Measurements from ENCODE around the gene MYO18B.

MYO18B gene, protein sequence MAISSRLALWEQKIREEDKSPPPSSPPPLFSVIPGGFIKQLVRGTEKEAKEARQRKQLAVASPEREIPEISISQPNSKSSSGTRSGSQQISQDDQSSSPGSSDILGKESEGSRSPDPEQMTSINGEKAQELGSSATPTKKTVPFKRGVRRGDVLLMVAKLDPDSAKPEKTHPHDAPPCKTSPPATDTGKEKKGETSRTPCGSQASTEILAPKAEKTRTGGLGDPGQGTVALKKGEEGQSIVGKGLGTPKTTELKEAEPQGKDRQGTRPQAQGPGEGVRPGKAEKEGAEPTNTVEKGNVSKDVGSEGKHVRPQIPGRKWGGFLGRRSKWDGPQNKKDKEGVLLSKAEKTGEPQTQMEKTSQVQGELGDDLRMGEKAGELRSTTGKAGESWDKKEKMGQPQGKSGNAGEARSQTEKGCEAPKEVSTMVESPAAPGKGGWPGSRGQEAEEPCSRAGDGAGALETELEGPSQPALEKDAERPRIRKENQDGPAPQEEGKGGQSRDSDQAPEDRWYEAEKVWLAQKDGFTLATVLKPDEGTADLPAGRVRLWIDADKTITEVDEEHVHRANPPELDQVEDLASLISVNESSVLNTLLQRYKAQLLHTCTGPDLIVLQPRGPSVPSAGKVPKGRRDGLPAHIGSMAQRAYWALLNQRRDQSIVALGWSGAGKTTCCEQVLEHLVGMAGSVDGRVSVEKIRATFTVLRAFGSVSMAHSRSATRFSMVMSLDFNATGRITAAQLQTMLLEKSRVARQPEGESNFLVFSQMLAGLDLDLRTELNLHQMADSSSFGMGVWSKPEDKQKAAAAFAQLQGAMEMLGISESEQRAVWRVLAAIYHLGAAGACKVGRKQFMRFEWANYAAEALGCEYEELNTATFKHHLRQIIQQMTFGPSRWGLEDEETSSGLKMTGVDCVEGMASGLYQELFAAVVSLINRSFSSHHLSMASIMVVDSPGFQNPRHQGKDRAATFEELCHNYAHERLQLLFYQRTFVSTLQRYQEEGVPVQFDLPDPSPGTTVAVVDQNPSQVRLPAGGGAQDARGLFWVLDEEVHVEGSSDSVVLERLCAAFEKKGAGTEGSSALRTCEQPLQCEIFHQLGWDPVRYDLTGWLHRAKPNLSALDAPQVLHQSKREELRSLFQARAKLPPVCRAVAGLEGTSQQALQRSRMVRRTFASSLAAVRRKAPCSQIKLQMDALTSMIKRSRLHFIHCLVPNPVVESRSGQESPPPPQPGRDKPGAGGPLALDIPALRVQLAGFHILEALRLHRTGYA (N-terminal part only)

GRCh38 chr22:25741692-25742626, at the start of gene MYO18B:
Gene MYO18B, plus strand, starts transcription at chr22:25742188. Its CDS starts 18,905 bp downstream, at chr22:25761093.
- no peak for TF ChIP-seq ZBTB7A (IDR thresholded peaks at IDR 0.05; ENCODE audit: low read depth)
- TF ChIP-seq NFIC (IDR thresholded peaks at IDR 0.05) = no peak
- no peak for TF ChIP-seq TEAD4 (IDR thresholded peaks at IDR 0.05)
- no peak for TF ChIP-seq CEBPB (IDR thresholded peaks at IDR 0.05)
- TF ChIP-seq, protein P1, sequence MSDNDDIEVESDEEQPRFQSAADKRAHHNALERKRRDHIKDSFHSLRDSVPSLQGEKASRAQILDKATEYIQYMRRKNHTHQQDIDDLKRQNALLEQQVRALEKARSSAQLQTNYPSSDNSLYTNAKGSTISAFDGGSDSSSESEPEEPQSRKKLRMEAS (IDR thresholded peaks at IDR 0.05) = no peak
- TF ChIP-seq, protein P2, sequence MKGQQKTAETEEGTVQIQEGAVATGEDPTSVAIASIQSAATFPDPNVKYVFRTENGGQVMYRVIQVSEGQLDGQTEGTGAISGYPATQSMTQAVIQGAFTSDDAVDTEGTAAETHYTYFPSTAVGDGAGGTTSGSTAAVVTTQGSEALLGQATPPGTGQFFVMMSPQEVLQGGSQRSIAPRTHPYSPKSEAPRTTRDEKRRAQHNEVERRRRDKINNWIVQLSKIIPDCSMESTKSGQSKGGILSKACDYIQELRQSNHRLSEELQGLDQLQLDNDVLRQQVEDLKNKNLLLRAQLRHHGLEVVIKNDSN (IDR thresholded peaks at IDR 0.05) = no peak
- TF ChIP-seq TAF1 (IDR thresholded peaks at IDR 0.05; ENCODE audit: low read depth) = no peak
- TF ChIP-seq EP300 (IDR thresholded peaks at IDR 0.05; ENCODE audit: borderline replicate concordance) = no peak
- TF ChIP-seq CREB1 (IDR thresholded peaks at IDR 0.05; ENCODE audit: low read depth) = no peak
- TF ChIP-seq TCF12 (IDR thresholded peaks at IDR 0.05; ENCODE audit: low read depth) = no peak
- no peak for TF ChIP-seq EGR1 (IDR thresholded peaks at IDR 0.05)
- no peak for TF ChIP-seq FOXM1 (IDR thresholded peaks at IDR 0.05; ENCODE audit: borderline replicate concordance, low read depth)
- TF ChIP-seq YY1 (IDR thresholded peaks at IDR 0.05; ENCODE audit: low read depth) = no peak
- TF ChIP-seq RAD21 (IDR thresholded peaks at IDR 0.05; ENCODE audit: low read depth) = no peak
- TF ChIP-seq, protein P3, sequence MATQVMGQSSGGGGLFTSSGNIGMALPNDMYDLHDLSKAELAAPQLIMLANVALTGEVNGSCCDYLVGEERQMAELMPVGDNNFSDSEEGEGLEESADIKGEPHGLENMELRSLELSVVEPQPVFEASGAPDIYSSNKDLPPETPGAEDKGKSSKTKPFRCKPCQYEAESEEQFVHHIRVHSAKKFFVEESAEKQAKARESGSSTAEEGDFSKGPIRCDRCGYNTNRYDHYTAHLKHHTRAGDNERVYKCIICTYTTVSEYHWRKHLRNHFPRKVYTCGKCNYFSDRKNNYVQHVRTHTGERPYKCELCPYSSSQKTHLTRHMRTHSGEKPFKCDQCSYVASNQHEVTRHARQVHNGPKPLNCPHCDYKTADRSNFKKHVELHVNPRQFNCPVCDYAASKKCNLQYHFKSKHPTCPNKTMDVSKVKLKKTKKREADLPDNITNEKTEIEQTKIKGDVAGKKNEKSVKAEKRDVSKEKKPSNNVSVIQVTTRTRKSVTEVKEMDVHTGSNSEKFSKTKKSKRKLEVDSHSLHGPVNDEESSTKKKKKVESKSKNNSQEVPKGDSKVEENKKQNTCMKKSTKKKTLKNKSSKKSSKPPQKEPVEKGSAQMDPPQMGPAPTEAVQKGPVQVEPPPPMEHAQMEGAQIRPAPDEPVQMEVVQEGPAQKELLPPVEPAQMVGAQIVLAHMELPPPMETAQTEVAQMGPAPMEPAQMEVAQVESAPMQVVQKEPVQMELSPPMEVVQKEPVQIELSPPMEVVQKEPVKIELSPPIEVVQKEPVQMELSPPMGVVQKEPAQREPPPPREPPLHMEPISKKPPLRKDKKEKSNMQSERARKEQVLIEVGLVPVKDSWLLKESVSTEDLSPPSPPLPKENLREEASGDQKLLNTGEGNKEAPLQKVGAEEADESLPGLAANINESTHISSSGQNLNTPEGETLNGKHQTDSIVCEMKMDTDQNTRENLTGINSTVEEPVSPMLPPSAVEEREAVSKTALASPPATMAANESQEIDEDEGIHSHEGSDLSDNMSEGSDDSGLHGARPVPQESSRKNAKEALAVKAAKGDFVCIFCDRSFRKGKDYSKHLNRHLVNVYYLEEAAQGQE (IDR thresholded peaks at IDR 0.05; ENCODE audit: low read depth) = no peak

- no peak for TF ChIP-seq NFIC (IDR thresholded peaks at IDR 0.05)
- no peak for TF ChIP-seq ZBTB7A (IDR thresholded peaks at IDR 0.05; ENCODE audit: low read depth)
- TF ChIP-seq, protein P3 (IDR thresholded peaks at IDR 0.05; ENCODE audit: low read depth) = no peak
- TF ChIP-seq TCF12 (IDR thresholded peaks at IDR 0.05; ENCODE audit: low read depth) = no peak
- TF ChIP-seq YY1 (IDR thresholded peaks at IDR 0.05; ENCODE audit: low read depth) = no peak
- no peak for TF ChIP-seq CEBPB (IDR thresholded peaks at IDR 0.05)
- TF ChIP-seq, protein P1 (IDR thresholded peaks at IDR 0.05) = no peak
- no peak for TF ChIP-seq EP300 (IDR thresholded peaks at IDR 0.05; ENCODE audit: borderline replicate concordance)
- TF ChIP-seq TEAD4 (IDR thresholded peaks at IDR 0.05) = no peak
- TF ChIP-seq, protein P2 (IDR thresholded peaks at IDR 0.05) = no peak
- no peak for TF ChIP-seq CREB1 (IDR thresholded peaks at IDR 0.05; ENCODE audit: low read depth)
- no peak for TF ChIP-seq EGR1 (IDR thresholded peaks at IDR 0.05)
- TF ChIP-seq RAD21 (IDR thresholded peaks at IDR 0.05; ENCODE audit: low read depth) = no peak
- TF ChIP-seq FOXM1 (IDR thresholded peaks at IDR 0.05; ENCODE audit: borderline replicate concordance, low read depth) = no peak
- no peak for TF ChIP-seq TAF1 (IDR thresholded peaks at IDR 0.05; ENCODE audit: low read depth)
Observed at GRCh38 chr22:25692397-25693267, 49.4 kb upstream of the MYO18B start.

DNA sequence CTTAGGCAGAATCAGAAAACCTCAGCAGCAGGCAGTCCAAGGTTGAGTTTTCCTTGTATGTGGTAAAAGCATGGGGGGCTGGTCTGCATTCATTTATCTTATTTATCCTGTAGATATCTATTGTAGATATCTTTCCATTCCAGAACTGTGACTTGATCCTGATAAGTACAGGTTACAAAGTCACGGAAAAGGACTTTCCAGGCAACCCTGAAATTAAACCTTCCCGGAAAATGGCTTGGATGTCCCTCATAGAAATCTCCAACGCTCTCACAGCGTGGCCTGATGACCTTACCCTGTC, 48.8 kb upstream of the MYO18B start:
- TF ChIP-seq EGR1 (IDR thresholded peaks at IDR 0.05) (no peak), CEBPB (IDR thresholded peaks at IDR 0.05) (no peak), CREB1 (IDR thresholded peaks at IDR 0.05; ENCODE audit: low read depth) (no peak), YY1 (IDR thresholded peaks at IDR 0.05; ENCODE audit: low read depth) (no peak)
- TF ChIP-seq, protein P3 (IDR thresholded peaks at IDR 0.05; ENCODE audit: low read depth) = no peak
